HepG2 (cell line): ENCODE data around the gene PTH. TPM values are rescaled to one million over a fixed set of nuclear protein-coding genes. Genes with fewer than 3 reads are reported as not detected.

ENCODE experiments used
- ATAC-seq: fragments of 200-7000 bp; cut with Tn5 transposase; 3 replicates; pipeline ENCODE4 v1.9.1; 2020; ENCODE audit warnings: mild to moderate bottlenecking, moderate library complexity
- BruUV-seq: library from RNA; stranded (reverse); fragments of 400-500 nt; replicated peaks from 2 replicates; lab custom pipeline; 2021; lab: Mats Ljungman, UMichigan
- CTCF ChIA-PET: fragments of 300-600 bp; formaldehyde crosslinking; extraction: SDS; loops from one replicate; lab custom pipeline; 2021; ENCODE audit warnings: low total read pairs, inconsistent platforms, low intra/inter-chr PET ratio; lab: Yijun Ruan, JAX
- POLR2A ChIA-PET: fragments of 350-600 bp; sonication (Branson Sonifier 250); formaldehyde crosslinking; loops from one replicate; lab custom pipeline; 2020; ENCODE audit warnings: antibody characterized with exemption, inconsistent platforms; lab: Yijun Ruan, JAX
- DNase-seq: peaks from one replicate; pipeline ENCODE4 v3.0.0-alpha.2; 2015; ENCODE audit warnings: low spot score
- FAIRE-seq: peaks from 3 replicates; lab custom pipeline; 2011; peaks lifted over from hg19 to GRCh38; lab: Jason Lieb, UNC
- H2AFZ ChIP-seq: one replicate; pipeline ENCODE4 v1.6.1; 2011; ENCODE audit warnings: low read length, inconsistent platforms
- H3K27ac ChIP-seq: fragments of 300-600 bp; 3 replicates; pipeline ENCODE4 v1.8.0; 2011; ENCODE audit warnings: mixed run types, mild to moderate bottlenecking, mixed read lengths, low read length, inconsistent platforms; ENCODE audit not compliant: insufficient read depth; ENCODE audit errors: extremely low read length
- H3K27me3 ChIP-seq, 2 experiments: fragments of 200-600 bp in 1 of 2; 2 replicates in 1 of 2; 3 replicates in 1 of 2; pipeline versions ENCODE4 v1.6.0 to v1.8.0; 2011; ENCODE audit warnings: low read length in 2 of 2, mild to moderate bottlenecking in 2 of 2, moderate library complexity in 2 of 2, inconsistent platforms in 1 of 2; ENCODE audit not compliant: insufficient read depth in 2 of 2, control insufficient read depth in 1 of 2
- H3K36me3 ChIP-seq, 2 experiments: fragments of 200-600 bp in 1 of 2; replicated peaks in 1 of 2; 2 replicates in 1 of 2; 3 replicates in 1 of 2; pipeline versions ENCODE4 v1.5.1 to v1.8.0; 2011; ENCODE audit warnings: low read length in 2 of 2, inconsistent platforms in 1 of 2; ENCODE audit not compliant: insufficient read depth in 2 of 2, control insufficient read depth in 1 of 2
- H3K4me1 ChIP-seq: 2 replicates; pipeline ENCODE4 v1.5.1; 2012; ENCODE audit warnings: low read length, inconsistent platforms; ENCODE audit not compliant: insufficient read depth
- H3K4me2 ChIP-seq: 2 replicates; pipeline ENCODE4 v1.6.0; 2011; ENCODE audit warnings: low read depth, low read length, inconsistent platforms
- H3K4me3 ChIP-seq, 3 experiments: fragments of 200-600 bp in 1 of 3; sonication (generic), shearing (Covaris generic) in 1 of 3; replicated peaks in 1 of 3; 2 replicates each; pipeline ENCODE4 v1.5.1; 2011 to 2016; ENCODE audit warnings: low read length in 3 of 3, inconsistent platforms in 2 of 3, low read depth in 2 of 3, mild to moderate bottlenecking in 2 of 3, control low read depth in 1 of 3, mixed read lengths in 1 of 3; ENCODE audit not compliant: insufficient read depth in 1 of 3
- H3K79me2 ChIP-seq: one replicate; pipeline ENCODE4 v1.6.1; 2011; ENCODE audit warnings: low read length, inconsistent platforms; ENCODE audit not compliant: insufficient read depth
- H3K9ac ChIP-seq: 2 replicates; pipeline ENCODE4 v1.6.0; 2011; ENCODE audit warnings: mild to moderate bottlenecking, low read depth, low read length, inconsistent platforms; ENCODE audit not compliant: insufficient read depth
- H3K9me3 ChIP-seq: 2 replicates; pipeline ENCODE4 v1.5.1; 2012; ENCODE audit warnings: mild to moderate bottlenecking, low read length
- H4K20me1 ChIP-seq: 2 replicates; pipeline ENCODE4 v1.6.0; 2011; ENCODE audit warnings: inconsistent platforms, mild to moderate bottlenecking, low read length, moderate library complexity; ENCODE audit not compliant: insufficient read depth
- CENPX ChIP-seq: sonication (generic); formaldehyde crosslinking; IDR thresholded peaks from 2 replicates; pipeline ENCODE4 v1.9.0; 2021; ENCODE audit warnings: mild to moderate bottlenecking, missing genetic modification reagents, moderate library complexity
- CSRNP1 ChIP-seq: sonication (generic); formaldehyde crosslinking; IDR thresholded peaks from 2 replicates; pipeline ENCODE4 v1.8.1; 2023; ENCODE audit warnings: mild to moderate bottlenecking, missing genetic modification reagents
- FOXA3 ChIP-seq: IDR thresholded peaks from 2 replicates; pipeline ENCODE4 v1.6.1; 2016; ENCODE audit warnings: missing genetic modification reagents, missing compliant biosample characterization
- HOXA3 ChIP-seq: sonication (generic); formaldehyde crosslinking; IDR thresholded peaks from 2 replicates; pipeline ENCODE4 v1.5.0; 2020; ENCODE audit warnings: missing genetic modification reagents
- JUNB ChIP-seq: sonication (generic); formaldehyde crosslinking; IDR thresholded peaks from 2 replicates; pipeline ENCODE4 v1.8.0; 2022; ENCODE audit warnings: missing genetic modification reagents, mild to moderate bottlenecking, borderline replicate concordance
- KLF11 ChIP-seq: IDR thresholded peaks from 2 replicates; pipeline ENCODE4 v1.6.1; 2016; ENCODE audit warnings: missing compliant biosample characterization
- MAFF ChIP-seq: IDR thresholded peaks from 2 replicates; pipeline ENCODE4 v1.6.1; 2011; ENCODE audit warnings: low read depth, low read length, improper control_type of control experiment
- MAFK ChIP-seq, 2 experiments: IDR thresholded peaks in 1 of 2; conservative IDR thresholded peaks in 1 of 2; 2 replicates each; pipeline ENCODE4 v1.6.1; 2011; ENCODE audit warnings: improper control_type of control experiment in 2 of 2, low read length in 2 of 2
- MED13 ChIP-seq: sonication (generic); formaldehyde crosslinking; IDR thresholded peaks from 2 replicates; pipeline ENCODE4 v1.5.0; 2020; ENCODE audit warnings: missing genetic modification reagents
- NCOR1 ChIP-seq: fragments of 200-600 bp; sonication (generic); IDR thresholded peaks from 2 replicates; pipeline ENCODE4 v1.7.0; 2017; ENCODE audit warnings: antibody characterized with exemption, low read length, borderline replicate concordance
- PAF1 ChIP-seq: IDR thresholded peaks from 2 replicates; pipeline ENCODE4 v1.6.1; 2016; ENCODE audit warnings: missing genetic modification reagents, missing compliant biosample characterization
- SIX4 ChIP-seq: sonication (generic); formaldehyde crosslinking; IDR thresholded peaks from 2 replicates; pipeline ENCODE4 v1.4.0; 2020; ENCODE audit warnings: missing genetic modification reagents
- TAF1 ChIP-seq: sonication (generic); formaldehyde crosslinking; IDR thresholded peaks from 2 replicates; pipeline ENCODE4 v1.4.0; 2020; ENCODE audit warnings: missing genetic modification reagents
- ZNF558 ChIP-seq: sonication (generic); formaldehyde crosslinking; IDR thresholded peaks from 2 replicates; pipeline ENCODE4 v1.9.0; 2022; ENCODE audit warnings: mild to moderate bottlenecking, missing genetic modification reagents, borderline replicate concordance
- ZNF878 ChIP-seq: sonication (generic); formaldehyde crosslinking; IDR thresholded peaks from 2 replicates; pipeline ENCODE4 v1.8.1; 2023; ENCODE audit warnings: mild to moderate bottlenecking, missing genetic modification reagents, moderate library complexity
- WGBS: methylation state at CpG from one replicate; pipeline ENCODE4 v1.1.6; 2017; ENCODE audit warnings: low lambda C conversion rate; 5-methylcytosine and 5-hydroxymethylcytosine counted together
- in situ Hi-C: cut with HindIII; loops from 2 replicates; pipeline ENCODE4 v1.10.0; 2017; ENCODE audit warnings: low pct_unique_long_range_greater_than_20kb; ENCODE audit not compliant: extremely low pct_ligation_motif_present
- intact Hi-C: fragments of 100-400 bp; cut with micrococcal nuclease; formaldehyde crosslinking; loops from one replicate; pipeline ENCODE4 v1.10.0; 2022; ENCODE audit not compliant: unreplicated experiment
- polyA plus RNA-seq, 8 experiments: library from polyadenylated mRNA; depleted of rRNA in 3 of 8; stranded (reverse) in 7 of 8; unstranded in 1 of 8; fragments of >200 nt; fragmentation: Illumina TruSeq in 4 of 8; extraction: Trizol in 4 of 8; gene quantifications; 2 replicates each; pipeline versions ENCODE4 v1.2.1 to v1.2.3, GENCODE V29; 2011 to 2016; ENCODE audit warnings: low read depth in 4 of 8, missing spikeins in 1 of 8, mixed read lengths in 1 of 8; ENCODE audit not compliant: insufficient read depth in 1 of 8
- total RNA-seq, 5 experiments: library from RNA; depleted of rRNA; stranded (reverse); fragments of >200 nt; fragmentation: Illumina TruSeq; extraction: Trizol; gene quantifications; 2 replicates each; pipeline ENCODE4 v1.2.3, GENCODE V29; 2016; ENCODE audit warnings: low read depth in 1 of 5

The PTH gene
- total and polyA plus RNA-seq, 2 of the 13 experiments (the other 11 are each of a cell fraction or from before 2014, with no cell fraction given) = not detected

- no peak for TF ChIP-seq MED13 (CRISPR knock-in tag)
These were observed 15.6 kb downstream of the PTH start (continued) for GRCh38 chr11:13480198-13480597.

- no TSS peak for BruUV-seq
- intact Hi-C loops (no loop called here), in situ Hi-C loops (no loop called here)
- CTCF ChIA-PET = no interaction called here
- Histone ChIP-seq H3K27ac (no peak overlapping the region), H3K27me3 (no peaks in the 10 kb centered on the region), H4K20me1 (no peaks in the 10 kb centered on the region), H2AFZ (no peak overlapping the region), H3K4me1 (peaks cover 14% of the 10 kb centered on the region), H3K4me2 (peak overlapping the region; percentile 45), H3K36me3 (no peaks in the 10 kb centered on the region), H3K9me3 (no peaks in the 10 kb centered on the region), H3K79me2 (no peaks in the 10 kb centered on the region), H3K9ac (no peak overlapping the region), H3K4me3 (no peak overlapping the region)
- ATAC-seq (no peak), DNase-seq (no peak), FAIRE-seq (no peak)
- 93% methylated on average over 3 of the region's 3 CpGs for WGBS
- TF ChIP-seq MAFK (conservative IDR thresholded peaks at IDR 0.05 in 1 of 2, IDR thresholded peaks at IDR 0.05 in 1 of 2; ENCODE audit: low read length in 2 of 2) = peak; percentile 39 to 66; a peak in 2 of 4 replicates
- TF ChIP-seq PAF1 (CRISPR knock-in tag) = no peak
- TF ChIP-seq MAFF = 0 out of 2 replicates have a peak, but pooled peaks have one; percentile 17
- TF ChIP-seq TAF1 (CRISPR knock-in tag) = no peak
- no peak for TF ChIP-seq JUNB
- TF ChIP-seq HOXA3 (CRISPR knock-in tag) = no peak
- TF ChIP-seq SIX4 = no peak
- POLR2A ChIA-PET = interaction anchor here (0.9 kb wide), 1 partner anchor 17 kb away, joined by 6 read pairs; the partner anchor contains the start of gene BTBD10
These were observed 16.1 kb downstream of the PTH start for GRCh38 chr11:13479688-13480087.

GRCh38 chr11:13475091-13475490, 20.7 kb downstream of the PTH start:
- intact Hi-C loops = no loop called here
- BruUV-seq = no TSS peak
- no peaks in the 10 kb centered on the region for H4K20me1 ChIP-seq
- TF ChIP-seq FOXA3 (CRISPR knock-in tag) (no peak), KLF11 (CRISPR knock-in tag) (no peak), ZNF878 (CRISPR knock-in tag) (no peak), CENPX (no peak), CSRNP1 (CRISPR knock-in tag) (no peak), ZNF558 (CRISPR knock-in tag) (no peak), NCOR1 (no peak)

More at GRCh38 chr11:13475091-13475490, 20.7 kb downstream of the PTH start:
- DNase-seq = no peak
- H3K27ac ChIP-seq = no peak overlapping the region
- no peaks in the 10 kb centered on the region for H3K79me2 ChIP-seq
- no peaks in the 10 kb centered on the region for H3K36me3 ChIP-seq
- in situ Hi-C loops = no loop called here
- ATAC-seq = no peak
- H3K4me1 ChIP-seq = peaks cover 9% of the 10 kb centered on the region
- H3K4me2 ChIP-seq = no peak overlapping the region
- WGBS = 48% methylated on average over 3 of the region's 3 CpGs
- no peak overlapping the region for H3K9ac ChIP-seq
- H2AFZ ChIP-seq = no peak overlapping the region
- ChIA-PET POLR2A (no interaction called here), CTCF (no interaction called here)
- no peaks in the 10 kb centered on the region for H3K27me3 ChIP-seq
- no peak for FAIRE-seq
- no peak overlapping the region for H3K4me3 ChIP-seq
- H3K9me3 ChIP-seq = no peaks in the 10 kb centered on the region
